Skeletal muscle satellite cell (primary cell): ENCODE data around the gene EIF2S2.

Experiments used
- H3K27me3 ChIP-seq: 2 replicates; pipeline ENCODE4 v1.7.0; 2013; ENCODE audit warnings: low read length; ENCODE audit not compliant: control insufficient read depth, insufficient read depth
- H3K36me3 ChIP-seq: 2 replicates; pipeline ENCODE4 v1.7.0; 2013; ENCODE audit warnings: mild to moderate bottlenecking, control low read depth, low read length; ENCODE audit not compliant: insufficient read depth
- H3K4me1 ChIP-seq: 2 replicates; pipeline ENCODE4 v1.7.0; 2013; ENCODE audit warnings: low read length; ENCODE audit not compliant: control insufficient read depth, insufficient read depth
- H3K4me2 ChIP-seq: 2 replicates; pipeline ENCODE4 v1.7.0; 2013; ENCODE audit warnings: mild to moderate bottlenecking, low read length
- H3K4me3 ChIP-seq: 2 replicates; pipeline ENCODE4 v1.7.0; 2013; ENCODE audit warnings: low read length
- H3K9ac ChIP-seq: 2 replicates; pipeline ENCODE4 v1.7.0; 2013; ENCODE audit warnings: mild to moderate bottlenecking, low read depth, low read length, moderate library complexity
- H3K9me3 ChIP-seq: replicated peaks from 2 replicates; pipeline ENCODE4 v1.7.0; 2013; ENCODE audit warnings: mild to moderate bottlenecking, control low read depth, low read length

The EIF2S2 gene

DNA sequence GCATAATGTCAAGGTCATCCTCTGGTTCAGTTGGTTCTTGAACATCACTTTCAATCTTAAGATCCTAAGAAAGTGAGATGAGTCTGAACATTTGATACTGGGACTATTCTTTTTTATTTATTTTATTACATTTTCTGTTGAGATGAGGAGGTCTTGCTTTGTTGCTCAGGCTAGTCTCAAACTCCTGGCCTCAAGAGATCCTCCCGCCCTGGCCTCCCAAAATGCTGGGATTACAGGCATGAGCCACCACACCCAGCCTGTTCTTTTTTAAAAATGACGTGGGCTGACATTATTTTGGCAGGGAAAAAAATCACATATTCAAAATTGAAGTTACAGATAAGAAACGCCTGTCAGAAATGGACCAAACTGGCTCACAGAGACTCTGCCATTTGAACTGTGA lies 13.5 kb downstream of the EIF2S2 start:
- Histone ChIP-seq H3K36me3 (peaks cover 97% of the 10 kb centered on the region), H3K4me1 (peaks cover 3% of the 10 kb centered on the region), H3K4me2 (no peak overlapping the region), H3K9me3 (no peaks in the 10 kb centered on the region), H3K9ac (no peak overlapping the region), H3K4me3 (no peak overlapping the region), H3K27me3 (no peaks in the 10 kb centered on the region)

DNA sequence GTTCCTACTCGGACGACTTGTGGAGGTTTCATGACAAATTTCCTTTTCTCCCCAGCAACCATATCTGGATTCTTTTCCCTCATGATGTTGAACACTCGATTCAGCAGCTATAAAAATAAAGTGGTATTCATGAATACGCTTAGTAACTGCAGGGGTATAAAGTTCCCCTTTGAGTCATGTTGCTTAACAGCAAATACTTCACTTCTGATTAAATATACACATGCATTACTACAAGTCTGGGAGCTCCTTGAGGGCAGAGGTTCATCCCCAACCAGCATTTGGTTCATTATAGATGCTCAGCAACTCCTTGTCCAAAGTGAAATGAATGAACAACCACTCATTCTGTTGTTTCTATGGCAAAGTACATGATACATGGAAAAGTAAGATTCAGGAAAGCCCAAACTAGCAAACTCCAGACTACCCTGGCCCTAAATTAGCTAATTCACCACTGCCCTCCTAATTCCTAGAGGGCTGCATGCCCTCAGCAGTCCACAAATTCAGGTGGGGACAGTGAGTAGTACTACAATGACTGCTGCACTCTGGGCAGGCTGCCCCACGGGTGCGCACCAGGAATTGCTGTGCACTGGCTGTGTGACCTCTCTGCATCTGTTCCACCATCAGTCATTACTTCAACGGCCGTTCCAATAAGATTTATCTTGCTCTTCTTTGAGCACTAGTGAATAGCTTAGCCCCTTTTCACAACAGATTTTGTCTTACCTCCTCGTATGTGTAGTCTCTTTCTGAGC lies 15.2 kb downstream of the EIF2S2 start:
- Histone ChIP-seq H3K4me1 (peaks cover 3% of the 10 kb centered on the region), H3K27me3 (no peaks in the 10 kb centered on the region), H3K9ac (no peak overlapping the region), H3K9me3 (no peaks in the 10 kb centered on the region), H3K4me2 (no peak overlapping the region), H3K4me3 (no peak overlapping the region), H3K36me3 (peaks cover 95% of the 10 kb centered on the region)

- peaks cover 3% of the 10 kb centered on the region for H3K4me1 ChIP-seq
- no peak overlapping the region for H3K9ac ChIP-seq
- H3K36me3 ChIP-seq: peaks cover 93% of the 10 kb centered on the region
- no peak overlapping the region for H3K4me2 ChIP-seq
- no peaks in the 10 kb centered on the region for H3K9me3 ChIP-seq
- no peak overlapping the region for H3K4me3 ChIP-seq
- H3K27me3 ChIP-seq: no peaks in the 10 kb centered on the region
Observed at GRCh38 chr20:34095825-34096224, 16.2 kb downstream of the EIF2S2 start.

GRCh38 chr20:34093895-34094294 lies 18.1 kb downstream of the EIF2S2 start:
- no peak overlapping the region for H3K4me2 ChIP-seq
- H3K9ac ChIP-seq: no peak overlapping the region
- no peak overlapping the region for H3K4me3 ChIP-seq
- H3K9me3 ChIP-seq: no peaks in the 10 kb centered on the region
- H3K36me3 ChIP-seq: peaks cover 93% of the 10 kb centered on the region
- peaks cover 3% of the 10 kb centered on the region for H3K4me1 ChIP-seq
- no peaks in the 10 kb centered on the region for H3K27me3 ChIP-seq

DNA sequence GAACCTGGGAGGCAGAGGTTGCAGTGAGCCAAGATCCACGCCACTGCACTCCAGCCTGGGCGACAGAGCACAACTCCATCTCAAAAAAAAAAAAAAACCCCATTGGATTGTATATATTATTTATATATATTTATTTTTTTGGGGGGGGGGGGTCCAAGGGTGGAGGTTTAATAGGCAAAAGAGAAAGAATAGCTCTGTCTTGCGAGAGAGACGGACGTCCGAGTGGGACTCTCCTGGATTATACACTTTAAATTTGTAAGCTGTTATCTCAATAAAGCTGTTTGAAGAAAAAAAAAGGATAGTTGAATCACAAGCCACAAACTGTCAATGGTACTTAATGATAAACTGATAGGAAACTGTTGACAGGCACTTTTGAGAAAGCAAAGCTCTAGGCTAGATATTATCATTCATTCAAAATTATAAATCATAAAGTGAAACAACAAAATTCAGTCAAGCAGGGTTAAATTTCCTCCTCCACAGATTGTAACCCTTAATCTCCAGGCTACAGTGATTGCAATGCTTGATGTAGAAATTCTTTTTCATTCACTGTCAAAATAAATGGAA lies 20.3 kb downstream of the EIF2S2 start:
- H3K36me3 ChIP-seq: peaks cover 88% of the 10 kb centered on the region

DNA sequence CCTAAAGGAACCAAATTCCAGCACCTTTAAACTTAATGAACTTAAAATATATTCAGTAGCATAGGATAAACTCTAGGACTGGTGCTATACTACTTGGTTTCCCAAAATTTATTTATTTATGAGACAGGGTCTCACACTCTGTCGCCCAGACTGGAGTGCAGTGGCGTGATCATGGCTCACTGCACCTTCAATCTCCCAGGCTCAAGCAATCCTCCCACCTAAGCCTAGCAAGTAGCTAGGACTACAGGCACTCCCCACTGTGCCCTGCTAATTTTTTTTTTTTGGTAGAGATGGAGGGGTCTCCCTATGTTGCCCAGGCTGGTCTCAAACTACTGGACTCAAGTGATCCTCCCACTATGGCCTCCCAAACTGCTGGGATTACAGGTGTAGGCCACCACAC lies 21.4 kb downstream of the EIF2S2 start:
- peaks cover 82% of the 10 kb centered on the region for H3K36me3 ChIP-seq
- H3K4me2 ChIP-seq: no peak overlapping the region
- H3K9ac ChIP-seq: no peak overlapping the region
- H3K4me1 ChIP-seq: no peaks in the 10 kb centered on the region
- H3K9me3 ChIP-seq: no peaks in the 10 kb centered on the region
- no peaks in the 10 kb centered on the region for H3K27me3 ChIP-seq
- H3K4me3 ChIP-seq: no peak overlapping the region

More for the DNA sequence above, 20.3 kb downstream of the EIF2S2 start:
- no peaks in the 10 kb centered on the region for H3K9me3 ChIP-seq
- H3K27me3 ChIP-seq: no peaks in the 10 kb centered on the region
- H3K4me1 ChIP-seq: no peaks in the 10 kb centered on the region
- H3K4me3 ChIP-seq: no peak overlapping the region
- no peak overlapping the region for H3K9ac ChIP-seq
- H3K4me2 ChIP-seq: no peak overlapping the region

- no peaks in the 10 kb centered on the region for H3K9me3 ChIP-seq
- no peak overlapping the region for H3K4me2 ChIP-seq
- no peaks in the 10 kb centered on the region for H3K27me3 ChIP-seq
- no peak overlapping the region for H3K9ac ChIP-seq
- peaks cover 77% of the 10 kb centered on the region for H3K36me3 ChIP-seq
- H3K4me1 ChIP-seq: no peaks in the 10 kb centered on the region
- H3K4me3 ChIP-seq: no peak overlapping the region
Observed at GRCh38 chr20:34089655-34090345, 22.2 kb downstream of the EIF2S2 start.

GRCh38 chr20:34089175-34089479 lies 22.9 kb downstream of the EIF2S2 start:
- Histone ChIP-seq H3K4me3 (no peak overlapping the region), H3K4me2 (no peak overlapping the region), H3K27me3 (no peaks in the 10 kb centered on the region), H3K4me1 (no peaks in the 10 kb centered on the region), H3K9ac (no peak overlapping the region), H3K9me3 (no peaks in the 10 kb centered on the region), H3K36me3 (peaks cover 71% of the 10 kb centered on the region)

GRCh38 chr20:34088305-34089174 lies 23.5 kb downstream of the EIF2S2 start:
- Histone ChIP-seq H3K36me3 (peaks cover 66% of the 10 kb centered on the region), H3K27me3 (no peaks in the 10 kb centered on the region), H3K4me3 (no peak overlapping the region), H3K4me1 (peaks cover 3% of the 10 kb centered on the region), H3K9me3 (no peaks in the 10 kb centered on the region), H3K9ac (no peak overlapping the region), H3K4me2 (no peak overlapping the region)

DNA sequence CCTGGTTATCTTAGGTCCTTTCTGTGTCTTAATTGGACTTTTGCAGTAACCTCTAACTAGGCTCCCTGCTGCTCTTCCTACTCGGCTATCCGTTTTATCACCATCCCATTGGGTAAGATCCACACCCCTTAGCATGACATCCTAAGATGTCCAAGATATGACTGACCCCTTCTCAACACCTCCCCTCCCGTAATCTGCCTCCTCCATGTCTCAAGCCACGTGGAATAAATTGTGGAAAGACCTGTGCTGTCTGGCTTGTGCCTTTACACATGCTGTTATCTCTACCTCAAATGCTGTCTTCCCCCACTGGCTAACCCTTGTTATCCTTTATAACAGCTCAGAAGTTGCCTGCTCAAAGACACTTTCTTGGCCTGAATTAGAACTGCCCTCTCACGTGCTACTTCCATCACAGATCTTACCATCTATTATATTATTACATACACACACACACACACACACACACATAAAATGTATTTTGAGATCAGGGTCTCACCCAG lies 26.5 kb downstream of the EIF2S2 start:
- Histone ChIP-seq H3K9ac (no peak overlapping the region), H3K36me3 (peaks cover 59% of the 10 kb centered on the region), H3K9me3 (no peaks in the 10 kb centered on the region), H3K4me3 (no peak overlapping the region), H3K4me1 (peaks cover 17% of the 10 kb centered on the region), H3K27me3 (no peaks in the 10 kb centered on the region), H3K4me2 (no peak overlapping the region)

GRCh38 chr20:34084227-34084923 lies 27.7 kb downstream of the EIF2S2 start:
- Histone ChIP-seq H3K9ac (no peak overlapping the region), H3K27me3 (no peaks in the 10 kb centered on the region), H3K9me3 (no peaks in the 10 kb centered on the region), H3K4me3 (no peak overlapping the region), H3K36me3 (peaks cover 51% of the 10 kb centered on the region), H3K4me2 (no peak overlapping the region), H3K4me1 (peaks cover 17% of the 10 kb centered on the region)
